Dermis microvascular lymphatic vessel endothelial cell (primary cell): Measurements from ENCODE around the gene KCNA5. TPM values are rescaled to one million over a fixed set of nuclear protein-coding genes. Genes with fewer than 3 reads are reported as not detected.

Experiments used
- DNase-seq, 2 donors: peaks; one replicate each; pipeline versions ENCODE4 v3.0.0 to v3.0.0-alpha.2; 2010; ENCODE audit warnings: low read depth in 2 of 2
- total RNA-seq: library from RNA; depleted of rRNA; stranded (reverse); fragments of >200 nt; gene quantifications from 2 replicates; pipeline ENCODE4 v1.2.1, GENCODE V29; 2014

KCNA5 gene
- total RNA-seq, 1 donor from 2014 or later: not detected

DNA sequence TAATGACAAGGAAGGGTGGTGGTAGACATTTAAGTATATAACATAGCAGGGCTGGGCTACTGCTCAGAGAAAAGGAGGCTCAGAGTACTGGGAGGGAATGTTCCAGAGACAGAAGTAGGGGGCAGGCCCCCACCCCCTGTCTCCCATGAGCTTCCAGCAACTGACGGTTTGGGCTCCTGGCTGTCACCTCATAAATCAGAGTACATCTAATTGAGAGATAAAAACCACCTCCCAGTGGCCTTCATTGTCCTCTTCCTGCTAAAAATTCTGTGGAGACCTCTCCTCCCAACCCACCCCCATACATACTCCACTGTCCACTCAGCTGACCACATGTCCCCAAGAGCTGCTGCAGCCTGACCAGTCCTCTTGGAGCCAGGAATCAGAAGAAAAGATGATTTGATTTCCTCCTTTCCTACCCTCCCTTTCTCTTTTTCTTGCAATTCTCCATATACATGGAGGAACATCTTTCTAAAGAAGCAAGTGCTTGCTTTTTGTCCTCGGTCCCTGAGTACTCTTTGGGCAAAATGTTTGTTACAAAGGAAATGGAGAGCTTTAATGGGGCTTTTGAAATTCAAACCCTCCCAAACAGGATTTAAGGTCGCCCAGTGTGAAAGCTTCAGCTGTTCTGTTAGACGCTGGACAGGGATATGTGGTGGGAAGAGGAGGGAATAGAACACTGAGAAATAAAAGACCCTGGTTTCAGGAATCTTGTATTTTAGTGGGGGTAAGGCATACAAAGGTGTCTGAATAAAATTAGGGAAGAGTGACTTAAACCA is 16.4 kb upstream of the KCNA5 start:
- DNase-seq: no peak

DNA sequence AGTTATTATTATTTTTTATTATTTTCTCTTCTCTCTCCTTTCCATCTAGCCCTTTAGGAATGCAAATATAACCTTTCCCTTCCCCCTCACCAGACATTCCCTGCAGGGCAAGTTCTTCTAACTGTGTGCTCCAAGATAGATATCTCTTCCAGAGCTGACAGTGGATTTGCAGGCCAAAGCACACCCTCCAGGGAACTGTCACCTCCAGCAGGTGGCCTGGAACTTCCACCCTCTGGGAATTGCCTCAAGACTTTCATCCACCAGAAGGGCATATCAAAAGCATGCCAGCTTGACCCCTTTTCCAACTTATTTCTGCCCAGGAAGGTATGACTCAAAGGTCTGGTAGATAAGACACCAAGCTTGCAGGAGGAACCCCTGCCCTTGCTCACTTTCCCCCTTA is 13.6 kb upstream of the KCNA5 start:
- DNase-seq: no peak

DNA sequence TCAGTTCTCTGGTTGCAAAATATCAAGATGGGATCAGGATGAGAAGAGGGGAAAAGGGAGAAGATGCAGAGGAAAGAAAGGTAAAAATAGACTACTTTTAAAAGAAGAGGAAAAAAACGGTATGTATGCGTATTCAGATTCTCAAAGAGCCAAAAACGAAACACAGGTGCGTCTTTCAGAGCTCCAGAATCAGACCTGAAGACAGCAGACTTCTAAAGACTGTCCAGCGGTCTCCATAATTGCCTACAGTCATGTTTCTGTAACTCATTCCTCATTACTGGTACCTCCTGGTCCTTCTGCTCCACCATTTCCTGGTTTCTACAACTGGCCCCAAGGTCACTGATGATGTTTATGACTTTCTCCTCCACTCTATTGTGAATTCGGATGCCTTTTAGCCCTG is 12.4 kb upstream of the KCNA5 start:
- DNase-seq: no peak

DNA sequence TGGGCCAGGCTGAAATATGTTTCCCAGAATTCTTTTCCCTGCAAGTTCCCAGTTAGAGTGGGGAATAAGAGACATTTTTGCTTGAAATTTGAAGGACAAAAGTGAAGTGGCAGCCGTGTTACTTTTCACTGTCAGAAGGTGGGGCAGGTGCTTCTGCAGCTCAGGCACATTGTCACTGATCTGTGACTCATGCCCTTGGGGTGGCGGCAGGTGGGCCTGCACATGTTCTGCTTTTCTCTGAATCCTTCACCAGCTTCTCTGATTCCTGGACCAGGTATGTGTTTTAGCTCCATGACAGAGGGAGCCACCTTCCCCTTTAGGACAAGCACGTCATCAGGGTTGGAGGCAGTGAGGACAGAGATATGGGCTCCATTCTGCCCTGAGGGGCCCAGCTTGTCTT is 11.7 kb upstream of the KCNA5 start:
- DNase-seq: no peak

DNA sequence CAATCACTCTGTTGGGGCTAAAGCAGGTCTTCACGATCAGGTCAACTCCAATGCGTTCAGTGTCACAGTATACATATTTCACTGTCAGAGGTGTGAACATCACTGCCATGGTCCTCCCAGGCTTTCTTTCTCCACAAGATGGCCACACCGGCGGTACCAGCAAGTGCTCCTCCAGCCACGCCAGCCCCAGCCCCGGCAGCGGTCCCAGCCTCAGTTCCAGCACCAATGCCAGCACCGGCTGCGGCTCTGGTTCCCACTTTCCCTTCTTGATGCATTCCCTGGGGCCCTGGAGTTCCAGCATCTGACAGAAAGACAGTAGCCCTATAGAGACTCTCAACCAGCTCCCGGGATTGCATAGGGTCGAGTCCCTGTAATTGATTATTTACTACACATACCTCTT is 10.9 kb upstream of the KCNA5 start:
- DNase-seq: no peak

DNA sequence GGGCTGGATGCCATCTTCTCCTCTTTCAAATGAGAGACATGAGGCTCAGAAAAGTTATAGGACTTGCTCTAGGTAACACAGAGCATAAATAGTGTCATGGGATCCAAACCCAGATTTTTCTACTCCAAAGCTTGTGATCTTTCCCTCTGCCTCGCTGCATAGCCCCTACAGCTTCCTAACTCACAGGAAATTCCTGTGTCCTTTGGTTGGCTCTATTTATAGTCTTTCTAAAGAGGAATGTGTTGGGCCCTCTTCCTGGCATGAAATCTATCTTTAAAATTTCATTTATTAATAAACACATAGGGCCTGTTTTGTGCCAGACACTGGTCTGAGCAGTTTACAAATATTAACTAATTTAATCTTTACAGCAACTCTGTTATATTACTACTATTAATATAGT is 9.8 kb upstream of the KCNA5 start:
- no peak for DNase-seq

DNA sequence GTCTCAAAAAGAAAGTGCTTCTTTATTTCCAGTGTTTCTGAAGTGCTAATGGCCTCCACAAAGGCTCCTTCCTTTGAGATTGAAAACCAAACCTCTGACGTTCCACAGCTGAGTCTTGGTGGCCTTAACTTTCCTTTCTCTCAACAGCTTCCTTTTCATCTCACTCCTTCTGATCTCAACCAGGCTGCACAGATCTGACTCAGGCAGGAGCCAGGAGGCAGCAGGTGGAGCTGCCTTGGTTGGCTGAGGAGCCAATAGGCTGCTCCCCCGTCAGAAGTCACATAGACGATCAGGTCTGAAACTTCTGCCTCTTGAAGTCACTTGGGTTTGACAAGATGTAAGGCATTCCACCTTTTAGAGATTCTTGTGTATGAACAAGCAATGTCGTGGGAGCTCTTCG is 9.1 kb upstream of the KCNA5 start:
- no peak for DNase-seq

DNA sequence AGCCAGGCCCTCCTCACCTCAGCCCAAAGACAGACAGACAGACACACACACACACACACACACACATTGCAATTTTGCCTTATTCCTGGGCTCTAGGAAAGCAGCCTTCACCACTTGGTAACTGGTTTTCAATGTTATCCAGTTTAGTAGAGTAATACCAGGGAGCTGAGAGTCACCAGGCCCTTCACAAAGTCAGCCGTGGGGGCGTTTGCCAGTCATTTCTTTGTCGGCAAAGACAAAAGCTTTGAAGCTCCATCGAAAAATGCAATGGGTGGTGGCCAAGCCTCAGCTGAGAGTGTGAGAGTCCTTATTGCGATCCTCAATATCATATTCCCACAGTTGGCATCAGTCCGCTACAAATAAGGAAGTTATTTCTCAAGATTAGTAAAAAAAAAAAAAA is 8.1 kb upstream of the KCNA5 start:
- DNase-seq: no peak

DNA sequence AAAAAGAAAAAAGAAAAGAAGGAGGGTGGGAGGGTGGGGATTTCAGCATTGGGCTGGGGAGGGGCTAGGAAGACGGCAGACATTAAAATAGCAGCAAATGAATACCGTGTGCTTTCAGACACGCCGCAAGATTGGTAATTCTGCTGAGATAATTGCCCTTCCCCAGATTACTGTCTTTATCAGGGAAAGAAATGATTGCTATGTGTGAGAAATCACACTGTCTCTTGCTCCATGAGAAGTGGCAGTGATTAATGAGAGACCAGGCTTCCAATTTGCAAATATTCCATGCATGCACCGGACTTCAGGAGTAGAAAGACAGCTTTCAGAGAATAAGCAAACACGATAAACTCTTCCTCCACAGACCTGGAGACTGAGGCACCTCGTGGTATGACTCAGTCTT is 7.6 kb upstream of the KCNA5 start:
- DNase-seq: no peak

DNA sequence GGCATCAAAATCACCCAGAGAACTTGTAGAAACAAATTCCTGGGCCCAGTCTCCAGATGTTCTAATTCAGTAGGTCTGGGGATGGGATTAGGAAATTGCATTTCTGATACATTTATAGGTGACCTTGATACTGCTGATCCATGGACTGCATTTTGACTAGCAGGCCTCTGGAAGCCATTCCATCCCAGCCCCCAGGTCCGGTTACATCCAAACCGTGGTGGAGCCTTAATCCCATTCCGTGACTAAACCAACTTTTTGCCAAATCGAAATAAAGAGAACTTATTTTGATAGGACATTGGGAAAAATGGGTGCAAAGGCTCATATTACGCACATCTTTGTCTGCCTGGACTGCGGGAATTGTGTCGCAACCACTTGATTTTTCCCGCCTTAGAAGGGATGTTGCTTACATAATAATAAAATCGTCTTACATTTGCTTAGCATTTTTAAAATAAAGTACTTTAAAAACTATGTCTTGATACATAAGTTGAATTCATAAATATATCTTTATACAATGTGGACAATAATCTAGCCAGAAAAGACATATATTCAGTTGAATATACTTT is 5.8 kb upstream of the KCNA5 start:
- no peak for DNase-seq

DNA sequence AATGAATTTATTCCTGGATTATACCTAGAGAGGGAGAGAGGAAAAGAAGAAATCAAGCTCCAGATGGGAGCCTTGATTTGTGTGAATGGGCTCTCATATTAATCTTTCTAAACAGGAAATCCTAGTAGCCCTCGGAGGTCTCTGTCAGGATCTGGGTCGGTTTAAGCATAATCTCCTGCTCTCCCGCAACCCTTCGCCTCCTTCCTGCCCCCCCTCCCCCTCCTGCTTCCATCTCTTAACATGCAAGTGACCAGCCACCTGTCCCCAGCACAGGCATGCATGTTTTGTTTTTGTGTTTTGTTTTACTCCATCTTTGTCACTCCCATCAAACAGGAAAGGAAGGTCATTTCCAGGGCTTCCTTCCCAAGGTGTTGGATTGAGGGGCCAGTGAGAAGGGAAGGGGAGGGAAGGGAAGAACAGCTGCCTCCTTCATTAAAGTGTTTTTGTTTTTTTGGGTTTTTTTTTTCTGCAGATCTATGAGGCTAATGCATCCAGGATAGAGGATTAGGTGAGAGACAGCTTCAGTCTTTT is 4.8 kb upstream of the KCNA5 start:
- no peak for DNase-seq

DNA sequence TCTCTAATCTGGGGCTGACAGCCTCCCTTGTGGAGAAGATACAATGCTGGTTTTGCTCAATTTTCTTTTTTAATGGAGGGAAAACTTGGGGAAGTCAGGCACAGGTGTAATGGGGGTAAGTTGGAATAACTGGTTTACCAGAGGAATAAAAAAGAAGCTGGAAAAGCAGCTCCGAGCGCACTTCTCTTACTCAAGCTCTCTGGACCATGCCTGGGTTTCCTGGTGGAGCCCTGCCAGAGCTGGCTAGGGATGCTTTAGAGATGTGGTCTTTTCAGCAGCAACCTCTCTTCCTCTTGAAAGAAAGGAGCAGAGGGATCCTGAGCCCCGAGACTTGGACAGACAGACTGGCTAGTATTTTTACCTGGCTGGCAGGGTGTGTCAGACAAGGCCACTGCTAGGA is 3.9 kb upstream of the KCNA5 start:
- no peak for DNase-seq

DNA sequence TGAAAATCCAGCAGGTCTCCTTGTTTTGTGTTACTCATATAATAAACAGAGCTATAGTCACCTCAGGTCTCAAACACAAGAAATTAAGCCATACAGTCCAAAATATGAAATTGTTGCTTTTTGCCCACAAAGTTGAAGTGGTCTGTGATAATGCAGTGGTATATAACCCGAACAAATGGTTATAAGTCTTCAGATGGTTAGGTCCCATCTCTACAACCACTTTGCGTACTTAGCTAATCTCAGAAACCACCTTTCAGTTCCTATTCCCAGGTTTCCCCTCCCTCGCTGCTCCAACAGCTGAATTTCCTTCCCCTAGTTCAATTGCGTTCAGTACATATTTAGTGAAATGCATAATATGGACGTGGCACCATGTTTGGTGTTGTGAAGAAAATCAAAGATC is 3.3 kb upstream of the KCNA5 start:
- no peak for DNase-seq

DNA sequence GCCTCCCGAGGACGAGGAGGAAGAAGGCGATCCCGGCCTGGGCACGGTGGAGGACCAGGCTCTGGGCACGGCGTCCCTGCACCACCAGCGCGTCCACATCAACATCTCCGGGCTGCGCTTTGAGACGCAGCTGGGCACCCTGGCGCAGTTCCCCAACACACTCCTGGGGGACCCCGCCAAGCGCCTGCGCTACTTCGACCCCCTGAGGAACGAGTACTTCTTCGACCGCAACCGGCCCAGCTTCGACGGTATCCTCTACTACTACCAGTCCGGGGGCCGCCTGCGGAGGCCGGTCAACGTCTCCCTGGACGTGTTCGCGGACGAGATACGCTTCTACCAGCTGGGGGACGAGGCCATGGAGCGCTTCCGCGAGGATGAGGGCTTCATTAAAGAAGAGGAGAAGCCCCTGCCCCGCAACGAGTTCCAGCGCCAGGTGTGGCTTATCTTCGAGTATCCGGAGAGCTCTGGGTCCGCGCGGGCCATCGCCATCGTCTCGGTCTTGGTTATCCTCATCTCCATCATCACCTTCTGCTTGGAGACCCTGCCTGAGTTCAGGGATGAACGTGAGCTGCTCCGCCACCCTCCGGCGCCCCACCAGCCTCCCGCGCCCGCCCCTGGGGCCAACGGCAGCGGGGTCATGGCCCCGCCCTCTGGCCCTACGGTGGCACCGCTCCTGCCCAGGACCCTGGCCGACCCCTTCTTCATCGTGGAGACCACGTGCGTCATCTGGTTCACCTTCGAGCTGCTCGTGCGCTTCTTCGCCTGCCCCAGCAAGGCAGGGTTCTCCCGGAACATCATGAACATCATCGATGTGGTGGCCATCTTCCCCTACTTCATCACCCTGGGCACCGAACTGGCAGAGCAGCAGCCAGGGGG is 979 bp downstream of the KCNA5 start:
- no peak for DNase-seq

DNA sequence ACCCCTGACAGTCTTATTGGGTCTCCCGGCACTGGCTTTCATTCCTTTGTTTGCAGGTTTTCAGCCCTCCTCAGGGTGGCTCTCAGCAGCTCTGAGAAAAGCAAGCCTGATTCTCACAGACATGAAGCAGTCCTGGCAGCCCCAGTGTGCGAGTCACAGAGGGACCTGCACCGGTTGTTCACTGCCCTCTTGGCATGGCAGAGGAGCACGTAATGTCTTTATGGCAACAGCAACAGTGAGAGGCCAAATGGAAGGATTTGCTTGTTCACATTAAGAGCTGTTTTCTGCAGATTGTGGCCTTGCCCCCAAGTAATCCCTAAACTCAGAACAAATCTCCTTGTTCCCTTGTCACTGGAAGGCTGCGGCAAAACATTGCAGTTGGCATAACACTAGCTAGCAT is 3.4 kb downstream of the KCNA5 start:
- DNase-seq: no peak

DNA sequence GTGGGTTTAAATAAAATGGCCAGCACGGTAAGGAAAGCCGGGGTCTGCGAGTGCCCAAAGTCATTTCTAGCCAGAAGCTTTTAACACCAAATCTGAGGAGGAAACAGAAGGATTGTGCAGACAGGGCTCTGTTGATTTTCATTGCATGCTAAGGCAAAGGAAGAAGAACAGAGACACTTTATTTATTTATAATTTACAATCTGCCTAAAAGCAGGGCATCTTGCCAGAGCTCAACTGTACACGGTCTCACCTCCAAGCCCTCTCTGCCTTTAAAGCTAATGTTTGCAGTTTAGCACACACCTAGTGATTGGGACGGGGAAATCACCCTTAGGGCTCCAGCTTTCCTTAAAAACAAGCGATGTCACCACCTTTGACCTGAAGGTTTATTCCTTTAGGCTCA is 4.0 kb downstream of the KCNA5 start:
- DNase-seq: no peak

DNA sequence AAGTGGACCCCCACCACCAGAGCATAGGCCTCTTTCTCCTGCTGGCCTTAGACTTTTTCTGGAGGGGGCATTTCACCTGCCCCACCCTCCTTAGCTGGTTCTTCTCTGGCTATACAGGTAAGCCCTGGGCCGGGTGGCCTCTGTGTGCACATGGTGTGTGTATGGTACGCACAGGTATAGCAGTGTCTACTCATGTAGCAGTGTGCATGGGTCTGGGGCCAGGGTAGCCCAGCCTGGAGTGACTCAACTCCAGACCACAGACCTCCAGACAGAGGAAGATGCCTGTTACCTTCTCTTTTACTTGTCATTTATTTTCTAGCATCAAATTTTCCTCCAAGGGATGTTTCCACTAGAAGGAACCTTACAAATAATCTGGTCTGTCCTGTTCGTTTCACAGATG is 6.9 kb downstream of the KCNA5 start:
- DNase-seq: no peak

DNA sequence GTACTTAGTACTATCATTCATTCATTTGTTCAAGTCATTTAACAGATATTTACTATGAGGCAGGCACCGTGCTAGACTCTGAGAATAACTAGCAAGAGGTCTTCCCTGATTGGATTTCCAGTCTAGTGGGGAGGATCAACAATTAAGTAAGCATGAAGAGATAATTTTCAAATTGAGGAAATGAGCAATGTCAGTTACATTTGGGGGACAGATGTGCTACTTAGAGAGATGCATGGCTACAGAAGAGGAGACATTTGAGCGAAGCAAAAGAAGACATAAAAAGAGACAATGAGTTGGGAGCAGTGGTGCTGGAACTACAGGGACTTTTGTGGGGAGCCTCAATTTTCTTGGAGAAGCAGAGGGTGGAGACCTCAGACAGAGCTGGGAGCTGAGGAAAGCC is 7.7 kb downstream of the KCNA5 start:
- no peak for DNase-seq

DNA sequence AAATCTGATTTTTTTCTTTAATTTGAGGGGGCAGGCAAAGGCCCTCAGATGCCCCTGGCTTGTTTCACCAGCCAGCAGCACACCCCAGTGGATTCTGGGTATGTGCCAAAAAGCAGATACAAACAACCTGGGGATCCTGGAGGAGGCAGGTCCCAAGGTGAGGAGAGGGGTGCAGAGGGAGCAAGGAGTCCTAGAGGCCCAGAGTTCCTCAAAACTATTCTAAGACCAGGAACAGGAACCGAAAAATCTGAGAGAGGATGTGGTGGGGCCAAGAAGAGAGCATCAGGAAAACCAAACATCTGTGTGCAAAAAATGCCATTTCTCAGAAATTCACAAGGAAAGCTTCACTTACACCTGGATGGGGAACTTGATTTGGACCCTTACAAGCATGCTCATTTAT is 8.2 kb downstream of the KCNA5 start:
- DNase-seq: no peak

DNA sequence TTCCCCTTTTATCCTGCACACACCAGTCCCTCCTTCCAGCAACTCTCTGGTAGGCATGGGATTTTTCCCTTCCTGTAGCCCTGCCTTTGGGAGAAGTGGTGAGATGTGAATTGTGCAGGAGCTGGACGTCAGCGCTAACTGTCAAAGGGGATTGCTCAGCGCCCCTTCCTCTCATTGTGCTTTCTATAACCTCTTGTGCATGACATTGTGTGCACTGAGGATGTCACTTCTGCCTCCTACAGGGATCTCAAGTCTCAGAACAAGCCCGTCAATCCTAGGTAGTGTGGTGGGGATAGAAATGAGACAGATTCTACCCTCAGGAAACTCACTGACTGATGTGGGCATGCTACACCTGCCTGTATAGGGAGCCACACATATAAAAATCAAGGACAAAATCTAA is 8.7 kb downstream of the KCNA5 start:
- no peak for DNase-seq

DNA sequence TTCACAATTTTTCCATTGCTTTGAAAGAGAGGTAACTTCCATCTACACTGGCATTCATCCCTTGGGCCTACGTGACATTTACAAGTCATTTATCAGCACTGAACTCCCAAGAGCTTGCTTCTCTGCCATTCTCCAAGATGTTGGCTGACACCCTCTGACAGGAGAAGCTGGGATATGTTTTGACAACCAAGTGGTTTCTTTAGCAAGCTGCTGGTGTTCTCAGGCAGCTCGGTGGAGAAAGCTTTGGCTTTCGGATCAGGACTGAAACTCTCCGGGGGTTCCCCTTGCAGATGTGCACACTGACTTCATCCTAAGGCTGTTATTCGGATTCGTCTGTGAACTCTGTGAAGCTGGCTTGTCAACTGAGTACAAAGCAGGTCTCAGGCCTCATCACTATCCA is 15.7 kb downstream of the KCNA5 start:
- no peak for DNase-seq

DNA sequence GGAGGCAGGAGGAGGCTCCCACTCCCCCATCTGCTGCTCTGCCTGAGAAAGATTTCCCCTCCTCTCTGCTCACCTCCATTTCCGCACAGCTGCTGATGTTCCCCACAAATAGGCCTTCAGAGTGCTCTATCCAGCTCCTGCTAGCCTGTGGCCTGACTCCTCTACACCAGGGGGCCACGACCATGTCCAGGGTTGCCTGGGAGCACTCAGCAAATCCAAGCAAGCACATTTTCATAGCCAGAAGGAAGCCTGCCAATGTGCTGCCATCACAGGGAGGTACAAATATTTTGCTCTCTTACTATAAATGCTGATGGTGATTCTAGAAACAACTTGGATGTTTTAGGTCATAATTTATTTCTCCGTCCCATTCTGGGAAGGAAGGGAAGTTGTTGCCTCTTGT is 17.3 kb downstream of the KCNA5 start:
- DNase-seq: no peak

DNA sequence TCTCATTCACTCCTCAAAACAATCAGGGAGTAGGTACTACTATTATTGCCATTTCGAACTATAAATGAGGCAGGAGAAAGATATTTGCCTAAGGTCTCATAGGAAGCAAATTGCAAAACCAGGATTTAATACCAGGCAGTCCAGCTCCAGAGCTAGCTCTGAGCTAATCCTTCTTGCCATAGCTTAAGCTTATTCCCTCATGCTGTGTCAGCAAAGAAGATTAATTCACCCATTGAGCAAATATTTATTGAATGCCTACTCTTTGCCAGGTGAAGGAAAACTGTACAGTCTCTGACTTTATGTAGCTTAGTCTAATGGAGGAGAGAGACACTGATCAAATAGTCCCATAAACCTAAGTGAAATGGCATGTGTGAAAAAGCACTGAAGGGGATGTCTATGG is 19.5 kb downstream of the KCNA5 start:
- no peak for DNase-seq
